DOHH2 (cell line): ENCODE measurements around the gene NPAS3.

Experiments
- H3F3A ChIP-seq: fragments of 200-600 bp; sonication (generic), shearing (Covaris generic); 2 replicates; pipeline ENCODE4 v1.6.0; 2016; ENCODE audit warnings: antibody characterized with exemption, mild to moderate bottlenecking; ENCODE audit not compliant: control insufficient read depth, insufficient read depth
- H3K27ac ChIP-seq: fragments of 200-600 bp; sonication (generic); 2 replicates; pipeline ENCODE4 v1.5.1; 2014; ENCODE audit warnings: low read depth, mild to moderate bottlenecking, low read length, moderate library complexity
- H3K27me3 ChIP-seq: fragments of 200-600 bp; sonication (generic); 2 replicates; pipeline ENCODE4 v1.6.1; 2014; ENCODE audit warnings: mild to moderate bottlenecking, low read length, mixed read lengths; ENCODE audit not compliant: control insufficient read depth
- H3K36me3 ChIP-seq: fragments of 200-600 bp; sonication (generic); 2 replicates; pipeline ENCODE4 v1.6.1; 2014; ENCODE audit warnings: mild to moderate bottlenecking, low read length, moderate library complexity, mixed read lengths; ENCODE audit not compliant: control insufficient read depth
- H3K4me1 ChIP-seq: fragments of 200-600 bp; sonication (generic); 2 replicates; pipeline ENCODE4 v1.6.1; 2014; ENCODE audit warnings: mild to moderate bottlenecking, low read length, mixed read lengths; ENCODE audit not compliant: control insufficient read depth
- H3K4me2 ChIP-seq: fragments of 200-600 bp; sonication (generic); 2 replicates; pipeline ENCODE4 v1.6.0; 2014; ENCODE audit warnings: mild to moderate bottlenecking, low read length, moderate library complexity
- H3K4me3 ChIP-seq: fragments of 200-600 bp; sonication (generic); 2 replicates; pipeline ENCODE4 v1.5.1; 2014; ENCODE audit warnings: mild to moderate bottlenecking, low read length, mixed read lengths
- H3K79me2 ChIP-seq: fragments of 200-600 bp; sonication (generic); 2 replicates; pipeline ENCODE4 v1.6.1; 2014; ENCODE audit warnings: mild to moderate bottlenecking, low read length, mixed read lengths; ENCODE audit not compliant: control insufficient read depth
- H3K9me2 ChIP-seq: fragments of 200-600 bp; sonication (generic); replicated peaks from 2 replicates; pipeline ENCODE4 v1.6.1; 2014; ENCODE audit warnings: mild to moderate bottlenecking, low read length, mixed read lengths; ENCODE audit not compliant: control insufficient read depth
- H3K9me3 ChIP-seq: fragments of 200-600 bp; sonication (generic); 2 replicates; pipeline ENCODE4 v1.6.1; 2014; ENCODE audit warnings: antibody characterized with exemption, low read length, mixed read lengths; ENCODE audit not compliant: control insufficient read depth, insufficient read depth
- H4K20me1 ChIP-seq: fragments of 200-600 bp; sonication (generic); 2 replicates; pipeline ENCODE4 v1.6.0; 2014; ENCODE audit warnings: low read depth, mild to moderate bottlenecking, antibody characterized with exemption, low read length, moderate library complexity; ENCODE audit not compliant: control insufficient read depth, insufficient read depth
- CTCF ChIP-seq: fragments of 200-600 bp; sonication (generic); IDR thresholded peaks from one replicate; pipeline ENCODE4 v1.5.1; 2014; ENCODE audit warnings: antibody characterized with exemption, mild to moderate bottlenecking, low read depth, low read length; ENCODE audit not compliant: poor library complexity, severe bottlenecking
- EZH2phosphoT487 ChIP-seq: fragments of 200-600 bp; sonication (generic); IDR thresholded peaks from 2 replicates; pipeline ENCODE4 v1.6.1; 2017; ENCODE audit warnings: borderline replicate concordance, mild to moderate bottlenecking, antibody characterized with exemption, low read length, moderate library complexity, mixed read lengths

Gene NPAS3

DNA sequence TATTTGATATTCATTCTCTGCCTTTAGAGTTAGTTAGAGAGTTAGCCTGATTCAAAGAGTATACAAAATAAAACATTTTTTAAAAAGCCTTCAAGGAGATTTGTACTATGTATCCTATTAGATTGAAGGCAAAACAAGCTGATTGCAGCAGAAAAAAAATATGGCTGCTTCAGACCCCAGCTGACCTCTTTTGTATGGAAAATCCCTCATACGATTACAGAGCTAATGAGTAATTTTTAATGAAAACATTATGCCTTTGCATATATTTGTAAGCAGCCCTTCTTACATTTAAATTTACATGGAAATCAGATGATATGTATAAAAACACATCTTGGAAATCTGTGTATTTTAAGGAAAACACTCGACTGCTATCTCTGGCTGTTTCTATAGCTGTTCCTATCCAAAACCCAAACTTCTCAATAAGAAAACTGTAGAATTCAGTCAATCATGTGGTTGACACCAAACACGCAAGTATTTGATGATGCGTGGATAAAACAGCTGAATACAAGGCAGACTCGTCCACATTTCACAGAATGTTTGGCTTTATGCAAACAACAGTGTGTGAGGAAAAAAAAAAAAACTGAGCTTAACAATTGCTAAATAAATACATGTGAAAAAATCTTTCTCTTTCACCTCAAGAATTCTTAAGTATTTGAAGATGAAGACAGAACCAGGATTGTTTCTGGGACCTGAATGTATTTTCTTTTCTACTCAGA is 736.9 kb downstream of the NPAS3 start:
- Histone ChIP-seq H3K79me2 (no peaks in the 10 kb centered on the region), H3K4me3 (no peak overlapping the region), H4K20me1 (no peaks in the 10 kb centered on the region), H3K27ac (no peak overlapping the region), H3F3A (no peaks in the 10 kb centered on the region), H3K27me3 (no peaks in the 10 kb centered on the region), H3K4me2 (no peak overlapping the region), H3K4me1 (no peaks in the 10 kb centered on the region), H3K36me3 (no peaks in the 10 kb centered on the region), H3K9me3 (no peaks in the 10 kb centered on the region), H3K9me2 (no peaks in the 10 kb centered on the region)
- TF ChIP-seq EZH2phosphoT487 = no peak
- no peak for TF ChIP-seq CTCF

GRCh38 chr14:33676135-33676566 is 737.5 kb downstream of the NPAS3 start:
- no peak overlapping the region for H3K4me2 ChIP-seq
- no peak overlapping the region for H3K27ac ChIP-seq
- no peaks in the 10 kb centered on the region for H3K9me2 ChIP-seq
- no peaks in the 10 kb centered on the region for H3F3A ChIP-seq
- H3K4me3 ChIP-seq = no peak overlapping the region
- H3K9me3 ChIP-seq = no peaks in the 10 kb centered on the region
- no peaks in the 10 kb centered on the region for H3K36me3 ChIP-seq
- no peaks in the 10 kb centered on the region for H3K27me3 ChIP-seq
- no peaks in the 10 kb centered on the region for H4K20me1 ChIP-seq
- no peaks in the 10 kb centered on the region for H3K79me2 ChIP-seq
- no peak for TF ChIP-seq CTCF
- no peaks in the 10 kb centered on the region for H3K4me1 ChIP-seq

DNA sequence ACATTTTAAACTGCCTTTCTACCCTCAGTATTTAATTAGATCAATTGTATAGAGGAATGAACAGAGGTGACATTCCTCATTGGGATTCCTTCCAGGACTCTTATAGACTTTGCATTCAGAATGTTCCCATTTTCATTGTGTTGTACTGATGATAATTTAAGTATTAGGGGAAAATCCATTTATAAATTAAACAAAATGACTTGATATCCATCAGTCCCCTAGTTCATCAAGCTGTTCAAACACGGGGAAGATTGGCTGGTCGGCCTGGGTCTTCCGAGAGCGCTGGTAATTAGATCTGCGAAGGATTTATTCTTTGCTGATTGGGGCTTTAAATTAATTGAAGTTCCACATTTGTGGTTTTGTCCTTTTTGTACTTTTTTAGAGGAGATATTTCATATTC is 738.2 kb downstream of the NPAS3 start:
- H4K20me1 ChIP-seq = no peaks in the 10 kb centered on the region
- no peak for TF ChIP-seq CTCF
- no peak for TF ChIP-seq EZH2phosphoT487
- H3K79me2 ChIP-seq = no peaks in the 10 kb centered on the region
- H3F3A ChIP-seq = no peaks in the 10 kb centered on the region
- no peak overlapping the region for H3K4me3 ChIP-seq
- no peak overlapping the region for H3K27ac ChIP-seq
- H3K4me1 ChIP-seq = no peaks in the 10 kb centered on the region
- H3K27me3 ChIP-seq = no peaks in the 10 kb centered on the region
- H3K4me2 ChIP-seq = no peak overlapping the region
- no peaks in the 10 kb centered on the region for H3K9me2 ChIP-seq
- H3K36me3 ChIP-seq = no peaks in the 10 kb centered on the region
- H3K9me3 ChIP-seq = no peaks in the 10 kb centered on the region
